Osteoblast (primary cell): ENCODE data around the gene EML4. TPM values are rescaled to one million over a fixed set of nuclear protein-coding genes. Genes with fewer than 3 reads are reported as not detected.

Source experiments
- DNase-seq: peaks from one replicate; pipeline ENCODE4 v3.0.0; 2011; ENCODE audit warnings: low spot score, mixed read lengths; ENCODE audit not compliant: insufficient read length; ENCODE audit errors: missing footprints
- H2AFZ ChIP-seq: 2 replicates; pipeline ENCODE4 v1.6.0; 2011; ENCODE audit warnings: mild to moderate bottlenecking, low read length
- H3K27ac ChIP-seq: 2 replicates; pipeline ENCODE4 v1.5.1; 2011; ENCODE audit warnings: mild to moderate bottlenecking, low read depth, low read length, moderate library complexity
- H3K27me3 ChIP-seq: 2 replicates; pipeline ENCODE4 v1.6.0; 2012; ENCODE audit warnings: mild to moderate bottlenecking, control low read depth, inconsistent platforms, low read length, moderate library complexity; ENCODE audit not compliant: insufficient read depth
- H3K36me3 ChIP-seq: 2 replicates; pipeline ENCODE4 v1.5.1; 2011; ENCODE audit warnings: mild to moderate bottlenecking, low read length, control low read depth, moderate library complexity; ENCODE audit not compliant: insufficient read depth
- H3K4me1 ChIP-seq: 2 replicates; pipeline ENCODE4 v1.5.1; 2011; ENCODE audit warnings: mild to moderate bottlenecking, low read length, control low read depth, moderate library complexity; ENCODE audit not compliant: insufficient read depth
- H3K4me2 ChIP-seq: 2 replicates; pipeline ENCODE4 v1.6.0; 2011; ENCODE audit warnings: mild to moderate bottlenecking, low read length; ENCODE audit not compliant: insufficient read depth
- H3K4me3 ChIP-seq: fragments of 200-600 bp; sonication (generic); 3 replicates; pipeline ENCODE4 v1.5.1; 2012; ENCODE audit warnings: mild to moderate bottlenecking, low read length, inconsistent platforms; ENCODE audit not compliant: insufficient read depth
- H3K79me2 ChIP-seq: 2 replicates; pipeline ENCODE4 v1.6.0; 2012; ENCODE audit warnings: mild to moderate bottlenecking, low read length, control low read depth, inconsistent platforms; ENCODE audit not compliant: insufficient read depth
- H3K9me3 ChIP-seq: 2 replicates; pipeline ENCODE4 v1.5.1; 2011; ENCODE audit warnings: low read depth, low read length, control low read depth
- H4K20me1 ChIP-seq: 2 replicates; pipeline ENCODE4 v1.6.0; 2012; ENCODE audit warnings: mild to moderate bottlenecking, low read length, control low read depth; ENCODE audit not compliant: insufficient read depth
- total RNA-seq: library from RNA; depleted of rRNA; stranded (reverse); fragments of >200 nt; gene quantifications from 2 replicates; pipeline ENCODE4 v1.2.3, GENCODE V29; 2012
- TF ChIP-seq, protein P1 (sequence below): IDR thresholded peaks from 2 replicates; pipeline ENCODE4 v1.5.1; 2011; ENCODE audit warnings: mild to moderate bottlenecking, low read depth, low read length, moderate library complexity; ENCODE audit errors: extremely low read depth

Gene EML4
- total RNA-seq, 1 donor = 91.9 TPM

- peak overlapping the region; percentile 56 for H2AFZ ChIP-seq
These were observed 32.4 kb upstream of the EML4 start for GRCh38 chr2:42136782-42137124.

DNA sequence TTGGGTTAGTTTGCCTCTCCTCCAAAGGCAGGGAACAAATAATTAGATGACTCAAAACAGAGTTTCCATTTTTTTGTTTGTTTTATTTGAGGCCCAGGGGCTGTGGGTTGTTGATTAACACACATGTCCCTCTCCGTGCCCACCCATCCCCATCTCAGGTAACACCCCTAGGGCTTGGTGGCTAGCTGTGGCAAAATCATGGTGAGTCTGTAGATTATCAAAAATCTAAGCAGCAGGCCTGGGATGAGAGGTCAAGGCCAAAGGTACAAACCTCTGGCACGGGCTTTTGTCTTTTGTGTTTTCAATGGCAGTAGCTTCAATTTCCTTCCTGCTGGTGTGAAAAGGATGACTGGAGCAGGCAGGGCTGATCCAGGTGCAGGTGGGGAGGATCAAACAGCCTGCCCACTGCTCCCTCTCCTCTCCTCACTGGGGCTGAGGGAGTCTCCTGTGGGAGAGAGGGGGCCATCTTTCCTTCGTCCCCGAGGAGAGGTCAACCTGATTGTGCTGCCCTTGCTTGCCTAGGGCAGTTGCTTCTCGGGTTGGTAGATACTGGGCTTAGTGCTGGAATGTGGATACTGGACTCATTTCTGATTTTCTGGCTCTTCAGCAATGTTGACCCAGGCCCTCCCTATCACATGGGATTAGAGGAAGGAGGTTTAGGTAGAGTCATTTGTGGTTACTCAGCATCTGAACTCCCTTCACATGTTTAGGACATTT lies 31.9 kb upstream of the EML4 start:
- no peak overlapping the region for H3K4me3 ChIP-seq
- H3K4me1 ChIP-seq = peaks cover 66% of the 10 kb centered on the region
- no peaks in the 10 kb centered on the region for H3K36me3 ChIP-seq
- DNase-seq = no peak
- H3K27ac ChIP-seq = peak overlapping the region; percentile 62
- H3K9me3 ChIP-seq = no peaks in the 10 kb centered on the region
- H3K27me3 ChIP-seq = no peaks in the 10 kb centered on the region
- H4K20me1 ChIP-seq = no peaks in the 10 kb centered on the region
- TF ChIP-seq, protein P1, sequence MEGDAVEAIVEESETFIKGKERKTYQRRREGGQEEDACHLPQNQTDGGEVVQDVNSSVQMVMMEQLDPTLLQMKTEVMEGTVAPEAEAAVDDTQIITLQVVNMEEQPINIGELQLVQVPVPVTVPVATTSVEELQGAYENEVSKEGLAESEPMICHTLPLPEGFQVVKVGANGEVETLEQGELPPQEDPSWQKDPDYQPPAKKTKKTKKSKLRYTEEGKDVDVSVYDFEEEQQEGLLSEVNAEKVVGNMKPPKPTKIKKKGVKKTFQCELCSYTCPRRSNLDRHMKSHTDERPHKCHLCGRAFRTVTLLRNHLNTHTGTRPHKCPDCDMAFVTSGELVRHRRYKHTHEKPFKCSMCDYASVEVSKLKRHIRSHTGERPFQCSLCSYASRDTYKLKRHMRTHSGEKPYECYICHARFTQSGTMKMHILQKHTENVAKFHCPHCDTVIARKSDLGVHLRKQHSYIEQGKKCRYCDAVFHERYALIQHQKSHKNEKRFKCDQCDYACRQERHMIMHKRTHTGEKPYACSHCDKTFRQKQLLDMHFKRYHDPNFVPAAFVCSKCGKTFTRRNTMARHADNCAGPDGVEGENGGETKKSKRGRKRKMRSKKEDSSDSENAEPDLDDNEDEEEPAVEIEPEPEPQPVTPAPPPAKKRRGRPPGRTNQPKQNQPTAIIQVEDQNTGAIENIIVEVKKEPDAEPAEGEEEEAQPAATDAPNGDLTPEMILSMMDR = no peak
- no peaks in the 10 kb centered on the region for H3K79me2 ChIP-seq
- no peak overlapping the region for H3K4me2 ChIP-seq
- H2AFZ ChIP-seq = peak overlapping the region; percentile 56

More at GRCh38 chr2:42136782-42137124, 32.4 kb upstream of the EML4 start:
- no peak for DNase-seq
- TF ChIP-seq, protein P1 = no peak
- Histone ChIP-seq H3K4me3 (no peak overlapping the region), H3K79me2 (no peaks in the 10 kb centered on the region), H4K20me1 (no peaks in the 10 kb centered on the region), H3K4me1 (peaks cover 68% of the 10 kb centered on the region), H3K27ac (peak overlapping the region; percentile 62), H3K4me2 (no peak overlapping the region), H3K9me3 (no peaks in the 10 kb centered on the region), H3K27me3 (no peaks in the 10 kb centered on the region), H3K36me3 (no peaks in the 10 kb centered on the region)

DNA sequence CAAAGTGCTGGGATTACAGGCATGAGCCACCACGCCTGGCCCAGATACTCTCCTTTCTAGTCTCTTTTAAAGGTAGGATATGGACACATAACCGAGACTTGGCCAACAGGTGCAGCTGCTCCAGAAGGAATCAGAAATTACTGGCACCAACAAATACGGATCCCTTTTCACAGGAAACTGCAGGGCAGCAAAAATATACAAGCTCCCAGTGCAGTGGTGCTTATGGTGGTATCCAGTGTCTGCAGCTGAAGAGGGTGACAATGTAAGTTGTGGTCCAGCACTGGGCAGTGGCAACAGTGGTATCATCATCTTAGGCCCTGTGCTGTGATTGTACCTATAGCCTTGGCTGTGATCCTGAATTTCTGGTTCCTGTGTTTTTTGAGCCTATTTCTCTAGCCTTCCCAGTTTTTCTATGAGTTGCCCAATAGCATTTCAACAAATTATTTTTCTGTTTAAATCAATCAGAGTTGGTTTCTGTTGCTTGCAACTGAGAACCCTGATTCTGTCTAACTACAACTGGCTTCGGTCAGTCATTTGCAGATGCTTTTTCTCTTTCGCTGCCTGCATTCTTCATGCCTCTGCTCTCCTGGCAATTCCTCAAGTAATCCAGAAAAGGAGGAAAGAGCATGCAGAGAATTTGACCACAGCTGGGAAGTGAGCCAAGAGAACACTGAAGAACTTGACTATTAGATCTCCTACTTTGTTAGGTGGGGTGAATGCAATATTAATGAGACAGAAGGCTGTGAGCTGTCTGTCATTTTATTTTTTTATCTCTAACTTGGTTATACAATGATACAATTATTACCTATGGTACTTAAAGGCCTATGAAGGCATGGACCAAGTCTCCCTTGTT lies 30.8 kb upstream of the EML4 start:
- H2AFZ ChIP-seq = no peak overlapping the region
- TF ChIP-seq, protein P1 = no peak
- H3K79me2 ChIP-seq = no peaks in the 10 kb centered on the region
- no peaks in the 10 kb centered on the region for H4K20me1 ChIP-seq
- H3K27me3 ChIP-seq = no peaks in the 10 kb centered on the region
- H3K4me1 ChIP-seq = peaks cover 65% of the 10 kb centered on the region
- H3K27ac ChIP-seq = peak overlapping the region; percentile 64
- H3K36me3 ChIP-seq = no peaks in the 10 kb centered on the region
- H3K9me3 ChIP-seq = no peaks in the 10 kb centered on the region
- no peak for DNase-seq
- H3K4me2 ChIP-seq = no peak overlapping the region
- no peak overlapping the region for H3K4me3 ChIP-seq

- no peak overlapping the region for H2AFZ ChIP-seq
- H3K9me3 ChIP-seq = no peaks in the 10 kb centered on the region
- H4K20me1 ChIP-seq = no peaks in the 10 kb centered on the region
- H3K27me3 ChIP-seq = no peaks in the 10 kb centered on the region
- H3K4me1 ChIP-seq = peaks cover 60% of the 10 kb centered on the region
- peak overlapping the region; percentile 64 for H3K27ac ChIP-seq
- no peak overlapping the region for H3K4me2 ChIP-seq
- no peak for DNase-seq
- TF ChIP-seq, protein P1 = no peak
- H3K36me3 ChIP-seq = no peaks in the 10 kb centered on the region
- no peaks in the 10 kb centered on the region for H3K79me2 ChIP-seq
- no peak overlapping the region for H3K4me3 ChIP-seq
These were observed 30.1 kb upstream of the EML4 start for GRCh38 chr2:42139101-42139500.
